Epithelial cell of prostate (primary cell): Measurements from ENCODE around the gene ZNF536.
"Not testable (repeated sequence)": the region's sequence is repeated elsewhere in the genome, so short reads cannot be mapped to it uniquely, and the experiment has no call there.

Source experiments
- DNase-seq: peaks from one replicate; pipeline ENCODE4 v3.0.0-alpha.2; 2011; ENCODE audit warnings: low read depth, low spot score
- H3K27ac ChIP-seq: fragments of 450-650 bp; 2 replicates; pipeline ENCODE4 v1.5.1; 2017; ENCODE audit warnings: mild to moderate bottlenecking

The ZNF536 gene

GRCh38 chr19:30385174-30385573, 13.0 kb downstream of the ZNF536 start:
- no peak for DNase-seq
- no peak overlapping the region for H3K27ac ChIP-seq

GRCh38 chr19:30385666-30386065, 13.5 kb downstream of the ZNF536 start:
- H3K27ac ChIP-seq = no peak overlapping the region
- DNase-seq = no peak

- DNase-seq = no peak
- H3K27ac ChIP-seq = no peak overlapping the region
Observed at GRCh38 chr19:30386551-30387143, 14.5 kb downstream of the ZNF536 start.

- H3K27ac ChIP-seq = no peak overlapping the region
- DNase-seq = no peak
Observed at GRCh38 chr19:30387311-30388115, 15.3 kb downstream of the ZNF536 start.

- H3K27ac ChIP-seq = no peak overlapping the region
- DNase-seq = no peak
Observed at GRCh38 chr19:30388327-30388726, 16.1 kb downstream of the ZNF536 start.

- DNase-seq = no peak
Observed at GRCh38 chr19:30388819-30389218, 16.6 kb downstream of the ZNF536 start.

GRCh38 chr19:30390356-30390988, 18.3 kb downstream of the ZNF536 start:
- DNase-seq = no peak
- H3K27ac ChIP-seq = no peak overlapping the region

More at GRCh38 chr19:30388819-30389218, 16.6 kb downstream of the ZNF536 start:
- H3K27ac ChIP-seq = no peak overlapping the region

- no peak for DNase-seq
- no peak overlapping the region for H3K27ac ChIP-seq
Observed at GRCh38 chr19:30391052-30391451, 18.9 kb downstream of the ZNF536 start.

GRCh38 chr19:30391554-30392551, 19.7 kb downstream of the ZNF536 start:
- DNase-seq = no peak
- no peak overlapping the region for H3K27ac ChIP-seq

- no peak for DNase-seq
Observed at GRCh38 chr19:30393046-30393445, 20.9 kb downstream of the ZNF536 start.

GRCh38 chr19:30393729-30394480, 21.7 kb downstream of the ZNF536 start:
- no peak overlapping the region for H3K27ac ChIP-seq
- no peak for DNase-seq

More at GRCh38 chr19:30393046-30393445, 20.9 kb downstream of the ZNF536 start:
- no peak overlapping the region for H3K27ac ChIP-seq

GRCh38 chr19:30394481-30395151, 22.4 kb downstream of the ZNF536 start:
- no peak overlapping the region for H3K27ac ChIP-seq
- DNase-seq = no peak

- DNase-seq = no peak
- no peak overlapping the region for H3K27ac ChIP-seq
Observed at GRCh38 chr19:30395283-30395682, 23.1 kb downstream of the ZNF536 start.

GRCh38 chr19:30398539-30398938, 26.4 kb downstream of the ZNF536 start:
- not testable (repeated sequence) for DNase-seq, H3K27ac ChIP-seq

- DNase-seq = no peak
- no peak overlapping the region for H3K27ac ChIP-seq
Observed at GRCh38 chr19:30401956-30402355, 29.8 kb downstream of the ZNF536 start.

- DNase-seq = no peak
- no peak overlapping the region for H3K27ac ChIP-seq
Observed at GRCh38 chr19:30402436-30403202, 30.4 kb downstream of the ZNF536 start.

- H3K27ac ChIP-seq = no peak overlapping the region
- DNase-seq = no peak
Observed at GRCh38 chr19:30403203-30403985, 31.2 kb downstream of the ZNF536 start.
